ENCODE results near the gene SNAP47. TPM values are rescaled to one million over a fixed set of nuclear protein-coding genes. Genes with fewer than 3 reads are reported as not detected.

The SNAP47 gene
- total and polyA plus RNA-seq, 9 of the 15 experiments (the other 6 are each of a cell fraction or from before 2014, with no cell fraction given): 2.5 to 41.3 (median 32.6) TPM

GRCh38 chr1:227788271-227789083 lies 53.2 kb downstream of the SNAP47 start (continued):
- TF ChIP-seq ZNF318 (IDR thresholded peaks at IDR 0.05; ENCODE audit: borderline replicate concordance in 1 of 2, low read depth in 1 of 2): no peak
- TF ChIP-seq TAF9B (IDR thresholded peaks at IDR 0.05; ENCODE audit: partially characterized antibody): no peak
- TF ChIP-seq ERF (CRISPR knock-in tag; IDR thresholded peaks at IDR 0.05): no peak
- TF ChIP-seq RBM34 (IDR thresholded peaks at IDR 0.05; ENCODE audit: borderline replicate concordance, insufficient read depth, low read length): no peak
- no peak for TF ChIP-seq SNRNP70 (optimal IDR thresholded peaks at IDR 0.05; ENCODE audit: low read depth, low read length)
- no peak for TF ChIP-seq CREB1 (IDR thresholded peaks at IDR 0.05)
- TF ChIP-seq CREB1 (CRISPR knock-in tag; IDR thresholded peaks at IDR 0.05): no peak
- TF ChIP-seq CREB3 (tag; conservative IDR thresholded peaks at IDR 0.05; ENCODE audit: low read depth): no peak
- TF ChIP-seq ZBTB17 (CRISPR knock-in tag; IDR thresholded peaks at IDR 0.05): no peak
- TF ChIP-seq HMGN3 (IDR thresholded peaks at IDR 0.05; ENCODE audit: borderline replicate concordance, extremely low read depth, insufficient read length, low read depth, low read length): peak; percentile 21
- TF ChIP-seq ARHGAP35 (IDR thresholded peaks at IDR 0.05; ENCODE audit: partially characterized antibody): no peak
- no peak for TF ChIP-seq LARP7 (IDR thresholded peaks at IDR 0.05)
- TF ChIP-seq TAF1 (IDR thresholded peaks at IDR 0.05; ENCODE audit: control insufficient read depth, extremely low read depth, insufficient read depth, low read length, severe bottlenecking): no peak
- TF ChIP-seq MTF1 (CRISPR knock-in tag; IDR thresholded peaks at IDR 0.05; ENCODE audit: borderline replicate concordance): no peak
- TF ChIP-seq ZSCAN32 (CRISPR knock-in tag; IDR thresholded peaks at IDR 0.05): no peak
- TF ChIP-seq USF1 (CRISPR knock-in tag; IDR thresholded peaks at IDR 0.05): no peak
- no peak for TF ChIP-seq BHLHE40 (IDR thresholded peaks at IDR 0.05; ENCODE audit: low read length)
- peak in 1 of 2 experiments; percentile 44; a peak in 2 of 4 replicates for TF ChIP-seq HDAC1 (IDR thresholded peaks at IDR 0.05)
- TF ChIP-seq EGR1 (conservative IDR thresholded peaks at IDR 0.05): peak; percentile 81
